ENCODE data around the gene OR8K5.
"Not testable (repeated sequence)": the region's sequence is repeated elsewhere in the genome, so short reads cannot be mapped to it uniquely, and the experiment has no call there.

Gene OR8K5

GRCh38 chr11:56160217-56160616 is at the start of gene OR8K5:
Gene OR8K5 (minus strand): TSS chr11:56160317. CDS start chr11:56160317, 0 bp downstream.
- DNase-seq (ENCODE audit: low spot score): no peak

DNA sequence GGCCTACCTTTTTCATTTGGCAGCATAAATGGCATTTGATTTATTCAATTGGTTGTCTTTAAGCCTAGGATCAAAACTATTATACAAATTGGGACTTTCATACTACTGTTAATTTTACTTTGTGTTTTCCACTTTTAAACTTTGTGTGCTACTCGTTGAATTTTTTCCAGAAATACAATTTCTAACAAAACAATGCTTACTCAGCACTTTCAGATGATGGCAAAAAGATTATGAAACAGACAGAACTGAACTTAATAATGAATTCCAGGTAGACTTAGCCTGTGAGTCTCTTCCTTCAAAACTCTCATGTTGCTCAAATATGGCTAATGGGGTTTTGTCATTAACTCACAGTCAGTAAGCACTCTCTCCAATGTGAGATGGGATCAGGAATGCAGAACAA is 47.7 kb upstream of the OR8K5 start:
- DNase-seq (ENCODE audit: low spot score): no peak

- DNase-seq (ENCODE audit: low spot score): no peak
These were observed 37.2 kb upstream of the OR8K5 start for GRCh38 chr11:56197367-56197766.

- DNase-seq (ENCODE audit: low spot score): no peak
These were observed 36.6 kb upstream of the OR8K5 start for GRCh38 chr11:56196705-56197104.

DNA sequence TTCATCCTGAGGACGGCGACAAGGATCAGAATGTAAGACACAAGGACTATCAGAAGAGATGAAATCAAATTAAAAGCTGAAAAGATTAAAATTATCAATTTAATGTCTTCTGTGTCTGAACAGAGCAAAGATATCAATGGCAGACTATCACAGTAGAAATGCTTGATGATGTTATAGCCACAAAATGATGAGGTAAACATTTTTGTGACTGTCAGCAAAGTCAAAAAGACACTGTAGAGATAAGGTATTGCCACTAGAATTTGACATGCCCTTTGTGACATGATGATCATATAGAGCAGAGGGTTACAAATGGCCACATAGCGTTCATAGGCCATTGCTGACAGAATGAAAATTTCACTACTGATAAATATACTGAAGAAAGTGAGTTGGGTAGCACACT is 28.5 kb upstream of the OR8K5 start:
- DNase-seq (ENCODE audit: low spot score): no peak

DNA sequence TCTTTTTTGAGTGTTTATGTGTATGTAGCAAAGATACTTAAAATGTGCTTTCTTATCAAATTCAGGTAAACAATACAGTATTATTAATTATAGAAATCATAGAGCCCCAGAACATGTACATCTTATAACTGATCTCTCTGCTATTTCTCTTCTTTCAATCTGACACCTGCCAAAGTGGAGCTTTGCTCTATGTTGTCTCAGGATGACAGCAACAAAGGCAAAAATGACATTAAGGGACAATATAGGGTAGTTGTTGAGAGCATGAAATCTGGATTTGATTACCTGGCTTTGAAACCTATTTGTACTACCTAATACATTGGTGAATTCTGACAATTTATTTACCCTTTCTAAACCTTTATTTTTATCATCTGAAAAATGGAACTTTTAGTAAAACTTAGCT is 23.3 kb upstream of the OR8K5 start:
- DNase-seq (ENCODE audit: low spot score): no peak

DNA sequence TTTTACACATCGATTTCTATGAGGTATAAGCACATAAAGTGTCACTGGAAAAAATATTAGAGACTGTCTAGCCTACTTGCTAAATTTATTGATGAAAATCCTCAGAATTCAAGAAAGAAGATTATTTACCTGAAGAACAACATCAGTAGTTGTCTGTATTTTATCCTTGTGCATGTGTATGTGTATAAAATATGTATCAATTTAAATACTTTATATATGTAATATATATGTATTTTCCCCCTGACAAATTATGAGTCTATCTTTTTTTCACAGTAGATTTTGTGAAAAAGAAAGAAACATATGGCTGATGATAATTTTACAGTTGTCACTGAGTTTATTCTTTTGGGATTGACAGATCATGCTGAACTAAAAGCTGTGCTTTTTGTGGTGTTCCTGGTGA is 16.2 kb upstream of the OR8K5 start, which contains the start of gene OR5J2:
Gene OR5J2, plus strand, starts transcription at position 301 of the 400 bp plus-strand sequence. Its CDS starts 0 bp downstream, at position 301.
- no peak for DNase-seq (ENCODE audit: low spot score)

DNA sequence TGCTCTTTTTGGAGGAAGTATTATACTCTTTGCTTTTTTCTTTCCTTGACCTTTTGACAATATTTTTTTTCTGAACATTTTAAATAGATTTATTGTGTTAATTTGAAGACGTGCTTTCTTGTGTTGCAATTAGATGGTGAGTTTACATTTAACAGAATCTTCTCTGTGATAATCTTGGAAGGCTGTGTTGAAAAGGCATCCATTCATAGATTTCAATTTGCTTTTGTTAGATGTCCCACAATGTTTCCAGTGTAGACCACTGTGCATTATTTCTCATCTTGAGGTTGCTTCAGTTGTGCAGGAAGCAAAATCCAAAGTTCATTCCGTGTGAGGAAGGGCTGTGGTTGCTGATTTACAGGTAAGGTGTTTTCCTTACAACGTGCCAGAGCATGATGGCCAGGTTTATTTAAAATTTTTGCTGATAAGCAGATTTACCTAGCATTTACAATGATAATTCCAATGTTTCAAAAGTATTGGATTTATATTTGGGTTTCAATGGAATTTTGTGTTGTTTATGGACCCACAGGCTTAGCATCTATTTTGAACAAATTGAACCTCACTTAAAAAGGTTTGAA is 12.2 kb upstream of the OR8K5 start:
- no peak for DNase-seq (ENCODE audit: low spot score)

DNA sequence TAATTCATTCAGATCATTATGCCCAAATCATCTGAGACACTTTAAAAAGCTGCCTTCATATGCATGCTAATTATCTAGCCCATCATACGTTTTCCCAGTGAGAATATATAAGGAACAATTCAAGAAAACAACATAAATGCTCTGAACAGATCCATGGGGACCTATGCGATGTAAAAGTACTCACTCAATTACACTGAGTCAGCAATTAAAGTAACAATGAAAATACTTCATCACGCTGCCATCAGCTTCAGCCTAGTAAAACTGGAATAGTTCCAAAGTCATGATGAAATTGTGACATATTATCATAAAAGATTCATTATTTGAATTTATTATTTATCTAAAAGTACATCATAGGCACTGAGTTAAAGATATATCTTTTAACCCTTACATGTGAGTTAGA is 3.7 kb upstream of the OR8K5 start:
- no peak for DNase-seq (ENCODE audit: low spot score)

DNA sequence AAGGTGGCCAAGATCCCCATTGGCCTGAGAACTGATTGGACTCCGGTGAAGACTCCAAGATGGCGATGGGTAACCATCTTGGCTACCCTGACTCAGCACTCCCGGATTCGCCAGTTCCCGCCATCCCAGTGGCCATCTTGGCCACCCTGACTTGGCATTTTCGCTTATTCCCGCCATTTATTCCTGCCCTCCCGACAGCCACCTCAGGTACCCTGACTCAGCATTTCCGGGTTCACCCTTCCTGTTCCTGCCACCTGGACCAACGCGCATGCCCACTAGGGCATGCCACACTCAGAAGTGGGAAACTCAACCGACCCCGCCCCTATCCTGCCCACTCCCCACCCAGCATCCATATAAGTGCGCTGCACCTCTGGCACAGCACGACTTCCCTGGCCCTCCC is 7.8 kb downstream of the OR8K5 start:
- DNase-seq (ENCODE audit: low spot score): no peak

DNA sequence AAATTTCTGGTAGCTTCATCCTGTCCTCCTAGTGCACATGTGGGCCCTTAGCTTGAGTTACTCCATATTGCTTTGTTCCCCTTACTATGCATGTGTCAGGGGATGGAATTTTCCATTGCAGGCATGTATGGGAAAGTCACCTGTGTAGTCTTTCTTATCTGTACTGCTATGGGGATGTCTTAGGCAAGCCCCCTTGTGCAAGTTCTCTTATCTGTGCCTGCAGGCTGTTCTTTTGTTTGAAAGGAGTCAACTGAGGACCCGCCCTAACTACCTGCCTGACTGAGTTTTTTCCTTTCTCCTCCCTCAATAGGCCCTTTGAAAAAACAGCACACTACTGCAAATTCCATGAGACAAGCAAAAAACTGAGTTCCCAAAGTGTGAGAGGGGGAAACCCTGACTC is 8.7 kb downstream of the OR8K5 start:
- no peak for DNase-seq (ENCODE audit: low spot score)

GRCh38 chr11:56143681-56144080 is 16.4 kb downstream of the OR8K5 start:
- not testable (repeated sequence) for DNase-seq (ENCODE audit: low spot score)

GRCh38 chr11:56140151-56140661 is 19.9 kb downstream of the OR8K5 start, which contains the start of gene OR8J3:
Gene OR8J3 (minus strand): TSS chr11:56140201. CDS start chr11:56137718, 2,483 bp downstream.
- DNase-seq (ENCODE audit: low spot score): no peak

DNA sequence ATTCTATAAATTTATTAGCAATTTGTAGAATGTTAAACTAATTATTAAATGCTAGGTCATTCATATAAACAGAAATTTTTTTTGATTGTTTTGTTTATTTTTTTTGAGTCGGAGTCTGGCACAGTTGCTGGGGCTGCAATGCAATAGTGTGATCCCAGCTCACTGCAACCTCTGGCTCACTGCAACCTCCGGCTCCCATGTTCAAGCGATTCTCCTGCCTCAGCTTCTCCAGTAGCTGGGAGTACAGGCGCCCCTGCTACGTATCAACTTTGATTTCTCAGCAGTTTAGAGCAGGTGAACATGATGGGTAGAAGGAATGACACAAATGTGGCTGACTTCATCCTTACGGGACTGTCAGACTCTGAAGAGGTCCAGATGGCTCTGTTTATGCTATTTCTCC is 38.0 kb downstream of the OR8K5 start, which contains the start of gene OR8H3:
Gene OR8H3, plus strand, starts transcription at position 301 of the 400 bp plus-strand sequence. Its CDS starts 0 bp downstream, at position 301.
- DNase-seq (ENCODE audit: low spot score): no peak

Data from hematopoietic multipotent progenitor cell treated with erythropoietin and hydrocortisone succinate and interleukin-3 and kit ligand, for 17 days (in vitro differentiated cells).